Adrenal gland (tissue), 12 donors: ENCODE data around the gene ALG2. TPM values are rescaled to one million over a fixed set of nuclear protein-coding genes. Genes with fewer than 3 reads are reported as not detected.

ENCODE experiments used
- DNase-seq, 7 donors: peaks; one replicate each; pipeline ENCODE4 v3.0.0-alpha.2; 2019 to 2020
- H3K27ac ChIP-seq, 5 donors: fragments of 200-600 bp; sonication (generic) in 4 of 5; 1 replicate in 3 of 5; 2 replicates in 2 of 5; pipeline versions ENCODE4 v1.5.1 to v1.8.0; 2016 to 2020; ENCODE audit warnings: mild to moderate bottlenecking in 1 of 5
- H3K27me3 ChIP-seq: fragments of 200-600 bp; 2 replicates; pipeline ENCODE4 v1.8.0; 2021
- H3K36me3 ChIP-seq, 2 donors: fragments of 200-600 bp; replicated peaks in 1 of 2; 1 replicate in 1 of 2; 2 replicates in 1 of 2; pipeline versions ENCODE4 v1.5.1 to v1.8.0; 2018 to 2022
- H3K4me1 ChIP-seq, 2 donors: fragments of 200-600 bp; replicated peaks in 1 of 2; 1 replicate in 1 of 2; 2 replicates in 1 of 2; pipeline versions ENCODE4 v1.5.1 to v1.8.0; 2018 to 2021
- H3K4me3 ChIP-seq, 4 donors: fragments of 200-600 bp; sonication (generic) in 3 of 4; one replicate each; pipeline ENCODE4 v1.5.1; 2016 to 2018
- H3K9me3 ChIP-seq, 3 donors: fragments of 200-600 bp; sonication (generic) in 1 of 3; replicated peaks in 1 of 3; 1 replicate in 2 of 3; 2 replicates in 1 of 3; pipeline versions ENCODE4 v1.5.1 to v1.8.0; 2016 to 2021
- POLR2A ChIP-seq, 2 donors: fragments of 450-650 bp; IDR thresholded peaks; one replicate each; pipeline ENCODE4 v1.6.1; 2017; ENCODE audit warnings: antibody characterized with exemption in 2 of 2, mild to moderate bottlenecking in 2 of 2, moderate library complexity in 1 of 2
- WGBS, 4 donors: extraction: QIAGEN DNeasy Blood & Tissue Kit in 2 of 4; methylation state at CpG; one replicate each; pipeline versions ENCODE4 v1.1.5 to v1.1.7; 2013 to 2017; 5-methylcytosine and 5-hydroxymethylcytosine counted together
- intact Hi-C, 2 donors: fragments of 100-400 bp; cut with DNase I; formaldehyde crosslinking; loops; one replicate each; pipeline versions ENCODE4 v1.14.1 to v1.15.0; 2022 to 2023
- polyA plus RNA-seq, 3 donors: library from polyadenylated mRNA; stranded (reverse); fragments of 200-250 nt in 2 of 3; fragments of 350-450 nt in 1 of 3; fragmentation: Illumina TruSeq in 1 of 3; extraction: RNeasy Lipid Tissue Mini Kit (QIAGEN cat#74804) in 1 of 3; gene quantifications; one replicate each; pipeline ENCODE4 v1.2.3, GENCODE V29; 2013 to 2014
- total RNA-seq, 9 donors: library from RNA; depleted of rRNA in 4 of 9; stranded (reverse); fragments of >200 nt in 4 of 9; fragments of 120-200 nt in 1 of 9; fragmentation: NEBNext Ultra II Directional in 1 of 9; extraction: Animal tissue kit (Norgen Biotek cat#: 25700) in 1 of 9; gene quantifications; one replicate each; pipeline versions ENCODE4 v1.1.0 to v1.2.4, GENCODE V29; 2013 to 2023
- TF ChIP-seq, protein P1 (sequence below), 6 experiments: fragments of 450-650 bp in 4 of 6; fragments of 200-600 bp in 2 of 6; sonication (generic) in 1 of 6; IDR thresholded peaks; 1 replicate in 5 of 6; 2 replicates in 1 of 6; pipeline versions ENCODE4 v1.5.1 to v1.8.0; 2016 to 2021; ENCODE audit warnings: antibody characterized with exemption in 6 of 6, mild to moderate bottlenecking in 2 of 6, moderate library complexity in 1 of 6
- donor health status: healthy with polysubstance abuse.
- donor health status: Bipolar disorder and iron deficiency.
- donor health status: DM: yes; HTN: yes; CAD: no.
- donor health status: DM: no; HTN: no; CAD: no.
- donor health status: DM: no; HTN: no; CAD: no.
- donor health status: DM: yes; HTN: yes; CAD: no.

ALG2 gene
- total and polyA plus RNA-seq, 12 donors, result 19.2 to 144 (median 60.8) TPM

DNA sequence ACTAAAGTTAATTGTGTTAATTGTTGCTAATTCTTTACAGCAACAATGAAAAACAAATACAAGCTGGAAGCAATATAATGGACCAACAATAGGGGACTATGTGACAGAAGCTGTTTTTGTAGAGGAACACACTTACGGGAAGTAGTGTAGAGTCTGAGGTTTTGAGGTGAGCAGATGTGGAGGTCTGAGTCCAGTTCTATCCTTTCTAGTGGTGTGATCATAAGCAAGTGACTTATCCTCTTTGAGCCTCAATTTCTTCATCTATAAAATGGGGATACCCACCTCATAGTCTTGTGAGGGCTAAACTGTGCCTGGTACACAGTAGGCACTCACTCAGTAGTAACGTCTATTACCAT, 28.3 kb downstream of the ALG2 start:
- 65 to 71% (median 67%) methylated on average over 2 of the region's 2 CpGs for WGBS, 4 donors
- intact Hi-C loops, result no loop called here
- no peak for DNase-seq

DNA sequence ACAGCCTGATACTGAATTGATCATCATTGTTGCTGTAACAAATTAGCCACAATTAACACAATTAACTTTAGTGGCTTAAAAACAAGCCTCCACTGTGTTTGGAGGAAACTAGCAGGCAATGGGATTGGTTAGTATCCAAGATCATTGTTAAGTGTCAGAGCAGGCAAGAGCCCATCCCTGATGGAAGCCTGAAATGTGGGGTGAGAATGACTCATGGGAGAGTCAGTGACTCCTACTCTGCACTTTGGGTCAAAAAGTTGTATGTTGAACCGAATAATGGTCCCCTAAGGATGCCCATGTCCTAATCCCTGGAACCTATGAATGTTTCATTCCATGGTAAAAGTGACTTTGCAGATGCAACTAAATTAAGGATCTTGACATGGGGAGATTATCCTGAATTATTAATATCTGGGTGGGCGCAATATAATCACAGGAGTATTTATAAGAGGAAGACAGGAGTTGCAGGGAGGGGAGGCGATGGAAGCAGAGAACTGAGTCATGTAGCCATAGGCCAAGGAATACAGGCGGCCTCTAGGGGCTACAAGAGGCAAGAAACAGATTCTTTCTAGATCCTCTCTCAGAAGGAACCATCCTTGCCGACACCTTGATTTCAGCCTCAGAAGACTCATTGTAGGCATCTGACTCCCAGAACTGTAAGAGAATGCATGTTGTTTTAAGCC, 28.8 kb downstream of the ALG2 start:
- Histone ChIP-seq H3K36me3 (no peaks in the 10 kb centered on the region), H3K4me3 (no peak overlapping the region), H3K27ac (no peak overlapping the region), H3K9me3 (no peaks in the 10 kb centered on the region), H3K4me1 (no peaks in the 10 kb centered on the region), H3K27me3 (no peaks in the 10 kb centered on the region)
- WGBS, 4 donors, result 77 to 87% (median 81%) methylated on average over 5 of the region's 5 CpGs
- DNase-seq, result no peak
- no peak for TF ChIP-seq POLR2A (IDR thresholded peaks at IDR 0.05)
- TF ChIP-seq, protein P1, sequence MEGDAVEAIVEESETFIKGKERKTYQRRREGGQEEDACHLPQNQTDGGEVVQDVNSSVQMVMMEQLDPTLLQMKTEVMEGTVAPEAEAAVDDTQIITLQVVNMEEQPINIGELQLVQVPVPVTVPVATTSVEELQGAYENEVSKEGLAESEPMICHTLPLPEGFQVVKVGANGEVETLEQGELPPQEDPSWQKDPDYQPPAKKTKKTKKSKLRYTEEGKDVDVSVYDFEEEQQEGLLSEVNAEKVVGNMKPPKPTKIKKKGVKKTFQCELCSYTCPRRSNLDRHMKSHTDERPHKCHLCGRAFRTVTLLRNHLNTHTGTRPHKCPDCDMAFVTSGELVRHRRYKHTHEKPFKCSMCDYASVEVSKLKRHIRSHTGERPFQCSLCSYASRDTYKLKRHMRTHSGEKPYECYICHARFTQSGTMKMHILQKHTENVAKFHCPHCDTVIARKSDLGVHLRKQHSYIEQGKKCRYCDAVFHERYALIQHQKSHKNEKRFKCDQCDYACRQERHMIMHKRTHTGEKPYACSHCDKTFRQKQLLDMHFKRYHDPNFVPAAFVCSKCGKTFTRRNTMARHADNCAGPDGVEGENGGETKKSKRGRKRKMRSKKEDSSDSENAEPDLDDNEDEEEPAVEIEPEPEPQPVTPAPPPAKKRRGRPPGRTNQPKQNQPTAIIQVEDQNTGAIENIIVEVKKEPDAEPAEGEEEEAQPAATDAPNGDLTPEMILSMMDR (IDR thresholded peaks at IDR 0.05), result no peak
- intact Hi-C loops, result no loop called here

More for the DNA sequence above, 28.3 kb downstream of the ALG2 start:
- TF ChIP-seq, protein P1 (IDR thresholded peaks at IDR 0.05), result no peak
- no peak for TF ChIP-seq POLR2A (IDR thresholded peaks at IDR 0.05)
- Histone ChIP-seq H3K4me1 (no peaks in the 10 kb centered on the region), H3K27me3 (no peaks in the 10 kb centered on the region), H3K36me3 (no peaks in the 10 kb centered on the region), H3K4me3 (no peak overlapping the region), H3K27ac (no peak overlapping the region), H3K9me3 (no peaks in the 10 kb centered on the region)

DNA sequence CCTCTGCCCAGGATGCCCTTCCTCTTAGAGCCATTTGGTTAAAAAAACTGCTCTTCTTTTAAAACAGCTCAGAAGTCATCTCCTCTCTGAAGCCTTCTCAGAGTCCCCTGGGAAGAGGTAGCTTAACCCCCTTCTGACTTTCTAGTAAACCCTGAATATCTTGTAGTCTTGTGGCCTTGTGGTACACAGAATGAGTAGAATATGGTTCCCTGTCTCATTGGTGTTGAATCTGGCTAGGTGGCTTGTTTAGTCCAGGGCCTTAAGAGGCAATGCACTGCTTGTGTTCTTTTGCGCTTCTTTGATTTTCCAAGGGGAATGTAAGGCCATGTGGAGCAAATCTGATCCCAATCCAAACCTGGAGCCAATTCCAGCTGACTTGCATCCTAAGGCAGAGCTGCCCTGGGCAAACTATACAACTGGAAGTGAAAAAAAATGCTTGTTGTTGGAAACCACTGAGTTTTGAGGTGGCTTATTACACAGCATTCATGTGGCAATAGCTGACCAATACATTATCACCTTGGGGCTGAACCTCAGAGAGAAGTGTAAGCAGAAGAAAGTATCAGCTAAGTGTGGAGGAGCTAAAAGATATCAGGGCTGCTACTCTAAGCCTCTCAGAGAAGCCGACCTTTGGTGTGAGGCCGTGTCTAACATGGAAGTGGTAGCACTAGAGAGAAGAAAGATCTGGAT, 31.0 kb downstream of the ALG2 start:
- H3K27me3 ChIP-seq, result no peaks in the 10 kb centered on the region
- H3K27ac ChIP-seq, result no peak overlapping the region
- H3K9me3 ChIP-seq, result no peaks in the 10 kb centered on the region
- no peak overlapping the region for H3K4me3 ChIP-seq
- TF ChIP-seq, protein P1 (IDR thresholded peaks at IDR 0.05), result no peak
- H3K4me1 ChIP-seq, result no peaks in the 10 kb centered on the region
- H3K36me3 ChIP-seq, result no peaks in the 10 kb centered on the region
- DNase-seq, result no peak
- intact Hi-C loops, result no loop called here
- 92 to 97% (median 94%) methylated on average over 2 to 3 of the region's 3 CpGs for WGBS, 4 donors

DNA sequence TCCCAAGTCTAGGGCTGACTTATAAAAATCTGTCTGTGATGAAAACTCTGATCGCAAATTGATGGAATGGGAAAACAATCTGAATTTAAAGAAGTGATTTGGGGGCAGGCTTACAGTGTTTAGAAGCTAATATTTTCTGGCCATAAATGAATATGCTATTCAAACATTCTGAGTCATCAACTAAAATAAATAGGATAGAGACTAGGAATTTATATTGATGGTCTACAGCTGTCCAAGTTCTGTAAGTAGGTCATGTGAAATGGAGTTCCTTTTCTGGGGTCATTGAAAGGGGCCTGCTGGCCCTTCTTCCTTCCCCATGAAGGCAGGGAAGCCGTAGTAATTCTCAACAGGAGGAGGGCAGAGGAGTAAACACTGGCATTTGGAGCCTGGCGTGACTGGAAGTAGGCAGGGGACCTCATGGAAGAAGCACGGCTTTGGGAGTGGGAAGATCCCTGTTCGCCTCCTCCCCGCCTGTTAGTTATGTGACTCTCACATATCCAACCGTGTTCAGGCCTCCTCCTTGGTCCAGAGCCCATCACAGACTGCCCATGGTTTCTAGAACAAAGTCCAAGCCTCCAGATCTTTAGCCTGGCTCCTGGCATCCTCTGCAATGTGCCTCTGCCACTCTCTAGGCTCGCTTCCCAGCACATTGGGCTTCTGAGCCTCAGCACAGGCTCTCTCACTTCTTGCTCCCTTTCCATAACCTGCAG, 31.7 kb downstream of the ALG2 start:
- Histone ChIP-seq H3K4me3 (no peak overlapping the region), H3K36me3 (no peaks in the 10 kb centered on the region), H3K27ac (no peak overlapping the region), H3K27me3 (no peaks in the 10 kb centered on the region), H3K9me3 (no peaks in the 10 kb centered on the region), H3K4me1 (peaks cover 1 to 2% of the 10 kb centered on the region in 2 donors)
- intact Hi-C loops, result no loop called here
- TF ChIP-seq POLR2A (IDR thresholded peaks at IDR 0.05), result no peak
- TF ChIP-seq, protein P1 (IDR thresholded peaks at IDR 0.05), result no peak
- no peak for DNase-seq
- 67 to 79% (median 75%) methylated on average over 8 of the region's 8 CpGs for WGBS, 4 donors
